ENCODE results near the gene TRIP11.

The TRIP11 gene

DNA sequence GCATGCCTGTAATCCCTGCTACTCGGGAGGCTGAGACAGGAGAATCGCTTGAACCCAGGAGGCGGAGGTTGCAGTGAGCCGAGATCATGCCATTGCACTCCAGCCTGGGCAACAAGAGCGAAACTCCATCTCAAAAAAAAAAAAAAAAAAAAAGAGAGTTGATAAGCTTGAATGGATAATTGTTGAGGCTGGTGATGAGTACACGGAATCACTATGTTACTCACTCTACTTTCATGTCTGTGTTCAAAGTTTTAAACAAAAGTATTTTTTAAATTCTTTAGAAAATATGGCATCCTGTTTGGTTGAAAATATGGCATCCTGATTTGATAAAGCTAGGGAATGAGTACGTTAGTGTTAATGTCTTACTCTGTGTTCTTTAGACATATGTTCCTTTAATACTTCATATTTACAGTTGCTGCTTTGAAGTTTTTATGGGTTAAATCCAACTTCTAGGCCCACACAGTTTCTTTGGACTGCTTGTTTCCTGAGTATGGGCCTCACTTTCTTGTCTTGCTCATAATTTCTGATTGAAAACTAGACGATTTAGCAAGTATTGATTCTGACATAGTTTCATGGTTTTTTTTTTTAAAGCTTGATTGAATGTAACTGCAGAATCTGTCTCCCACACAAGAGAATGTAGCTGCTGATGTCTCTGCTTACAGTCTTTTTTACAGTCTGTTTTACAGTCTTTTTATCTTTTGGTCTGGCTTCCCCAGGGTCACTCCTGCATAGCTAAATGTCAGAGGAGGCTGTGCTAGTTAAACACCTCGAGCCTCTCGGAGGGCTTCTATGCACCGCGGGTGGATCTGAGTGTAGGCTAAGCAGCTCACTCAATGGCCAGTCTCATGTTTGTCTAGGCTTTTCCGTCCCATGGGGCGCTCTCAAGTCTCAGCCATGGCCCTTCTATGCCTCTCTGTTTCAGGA, 78.3 kb downstream of the TRIP11 start:
- in situ Hi-C loops (cut with MboI; ENCODE audit: low sequenced_read_pairs) = no loop called here

DNA sequence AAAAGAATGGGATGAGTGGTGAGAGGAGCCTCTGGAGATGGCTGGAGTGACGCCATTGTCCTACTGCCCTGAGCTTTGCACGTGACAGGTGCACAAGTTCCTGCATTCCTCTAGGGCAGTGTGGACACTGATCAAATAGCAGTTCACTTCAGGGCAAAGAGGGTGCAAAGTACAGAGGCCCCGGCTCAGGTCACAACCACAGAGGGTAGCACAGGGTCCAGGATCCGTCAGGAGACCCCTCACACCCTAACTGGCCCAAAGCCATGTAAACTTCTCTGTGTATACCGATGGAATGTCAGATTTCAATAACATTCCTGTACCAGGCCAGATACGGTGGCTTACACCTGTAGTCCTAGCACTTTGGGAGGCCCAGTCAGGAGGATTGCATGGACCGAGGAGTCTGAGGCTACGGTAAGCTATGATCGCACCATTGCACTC, 82.0 kb downstream of the TRIP11 start:
- in situ Hi-C loops (cut with MboI; ENCODE audit: low sequenced_read_pairs) = no loop called here

DNA sequence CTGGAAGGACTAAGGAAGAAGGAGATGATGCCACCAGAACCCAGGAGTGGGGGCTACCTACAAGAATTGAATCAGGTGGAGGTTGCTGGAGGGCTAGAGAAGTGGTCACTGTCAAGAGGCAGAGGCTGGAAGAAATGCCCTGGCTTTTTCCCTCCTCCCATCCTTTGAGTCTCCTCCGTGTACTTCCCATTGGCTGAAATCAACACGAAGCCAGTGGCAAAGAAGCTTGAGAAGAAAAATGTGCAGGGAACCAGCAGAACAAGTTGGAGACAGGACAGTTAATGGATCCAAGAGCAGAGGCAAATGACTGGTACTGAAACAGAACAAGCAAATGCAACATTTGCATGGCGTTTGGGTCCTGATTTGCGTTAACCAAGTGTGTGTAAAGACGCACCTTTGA, 83.2 kb downstream of the TRIP11 start:
- in situ Hi-C loops (cut with MboI; ENCODE audit: low sequenced_read_pairs) = no loop called here

DNA sequence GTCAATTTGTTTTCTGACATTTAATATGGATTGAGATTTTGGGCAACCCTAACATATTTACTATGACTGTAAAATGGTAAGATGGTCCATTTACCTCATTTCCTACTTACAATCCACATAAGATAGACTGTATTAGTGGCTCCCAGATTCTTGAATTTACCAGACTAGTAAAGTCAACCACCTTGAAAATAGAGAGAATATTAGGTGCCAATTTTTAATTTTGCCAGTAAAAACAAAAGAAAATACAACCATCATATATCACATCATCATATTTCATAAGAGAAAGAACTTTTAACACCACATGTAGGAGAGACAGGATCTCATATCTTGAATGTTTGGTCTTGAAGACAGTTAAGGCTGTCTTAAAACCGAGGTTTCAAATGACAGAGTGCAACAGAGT, 84.7 kb downstream of the TRIP11 start:
- in situ Hi-C loops (cut with MboI; ENCODE audit: low sequenced_read_pairs) = no loop called here

DNA sequence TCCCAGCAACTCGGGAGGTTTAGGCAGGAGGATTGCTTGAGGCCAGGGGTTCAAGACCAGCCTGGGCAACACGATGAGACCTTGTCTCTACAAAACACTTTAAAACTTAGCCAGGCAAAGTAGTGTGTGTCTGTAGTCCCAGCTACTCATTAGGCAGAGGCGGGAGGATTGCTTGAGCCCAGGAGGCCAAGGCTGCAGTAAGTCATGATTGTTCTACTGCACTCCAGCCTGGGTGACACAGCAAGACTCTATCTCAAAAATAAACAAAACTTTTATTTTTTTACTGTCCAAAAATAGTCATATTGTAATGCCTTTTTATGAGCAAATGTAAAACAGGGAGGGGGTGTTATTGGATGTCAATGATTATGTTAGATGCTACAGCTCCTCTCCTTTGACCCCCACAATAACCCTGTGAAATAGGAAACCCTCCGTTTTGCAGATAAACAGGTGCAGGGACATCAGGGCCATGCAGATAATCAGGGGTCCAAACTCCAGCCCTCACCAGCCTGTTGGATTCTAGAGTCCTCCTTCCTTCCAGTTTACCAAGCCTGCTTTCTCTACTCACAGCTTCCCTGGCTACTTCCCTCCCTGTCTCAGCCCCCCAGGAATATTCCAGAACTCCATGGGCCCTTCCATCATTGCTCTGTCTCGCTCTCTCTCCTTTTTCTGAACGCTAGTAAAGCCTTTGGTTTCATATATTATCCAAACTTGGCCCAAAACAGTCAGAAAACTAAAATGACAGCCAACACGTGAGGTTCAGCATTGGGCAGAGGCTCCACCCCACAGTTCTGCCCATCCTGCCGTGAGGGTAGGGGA, 86.5 kb downstream of the TRIP11 start:
- in situ Hi-C loops (cut with MboI; ENCODE audit: low sequenced_read_pairs) = no loop called here

DNA sequence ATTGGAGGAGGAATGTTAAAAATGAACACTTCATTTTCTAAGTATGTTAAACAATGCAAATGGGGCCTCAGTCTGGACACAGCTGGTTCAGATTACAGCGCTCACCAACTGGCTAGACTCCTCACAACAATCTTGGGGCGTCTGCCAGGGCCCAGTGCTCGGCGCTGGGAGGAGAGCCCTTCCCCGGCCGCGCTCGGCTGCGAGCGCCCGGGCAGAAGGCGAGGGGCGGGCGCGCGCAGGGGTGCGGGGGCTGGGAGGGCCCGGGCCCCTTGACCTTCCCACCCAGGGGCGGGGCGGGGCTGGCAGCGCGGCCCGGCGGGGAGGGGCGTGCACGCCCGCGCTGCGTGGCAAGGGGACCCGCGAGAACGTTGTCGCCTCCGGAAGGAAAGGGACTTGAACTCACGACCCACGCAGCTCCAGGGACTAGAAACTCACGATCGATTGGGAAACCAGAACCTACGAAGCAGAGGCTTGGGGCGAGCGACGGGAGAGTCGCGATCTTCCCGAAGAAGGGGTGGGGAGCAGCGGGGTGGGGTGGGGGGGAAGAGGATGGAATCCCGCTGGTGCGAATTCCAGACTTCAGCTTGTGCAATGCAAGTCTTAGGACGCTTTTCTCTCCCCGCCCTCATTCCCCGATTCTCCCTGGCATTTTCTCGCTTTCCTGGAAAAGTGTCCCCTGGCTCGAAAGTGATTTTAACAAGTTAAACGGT, 92.2 kb downstream of the TRIP11 start, which contains the start of gene FBLN5:
Gene FBLN5, minus strand, starts transcription at position 220 of the 710 bp plus-strand sequence. CDS start 465 bp downstream, outside the sequence.
- in situ Hi-C loops (cut with MboI; ENCODE audit: low sequenced_read_pairs) = no loop called here

DNA sequence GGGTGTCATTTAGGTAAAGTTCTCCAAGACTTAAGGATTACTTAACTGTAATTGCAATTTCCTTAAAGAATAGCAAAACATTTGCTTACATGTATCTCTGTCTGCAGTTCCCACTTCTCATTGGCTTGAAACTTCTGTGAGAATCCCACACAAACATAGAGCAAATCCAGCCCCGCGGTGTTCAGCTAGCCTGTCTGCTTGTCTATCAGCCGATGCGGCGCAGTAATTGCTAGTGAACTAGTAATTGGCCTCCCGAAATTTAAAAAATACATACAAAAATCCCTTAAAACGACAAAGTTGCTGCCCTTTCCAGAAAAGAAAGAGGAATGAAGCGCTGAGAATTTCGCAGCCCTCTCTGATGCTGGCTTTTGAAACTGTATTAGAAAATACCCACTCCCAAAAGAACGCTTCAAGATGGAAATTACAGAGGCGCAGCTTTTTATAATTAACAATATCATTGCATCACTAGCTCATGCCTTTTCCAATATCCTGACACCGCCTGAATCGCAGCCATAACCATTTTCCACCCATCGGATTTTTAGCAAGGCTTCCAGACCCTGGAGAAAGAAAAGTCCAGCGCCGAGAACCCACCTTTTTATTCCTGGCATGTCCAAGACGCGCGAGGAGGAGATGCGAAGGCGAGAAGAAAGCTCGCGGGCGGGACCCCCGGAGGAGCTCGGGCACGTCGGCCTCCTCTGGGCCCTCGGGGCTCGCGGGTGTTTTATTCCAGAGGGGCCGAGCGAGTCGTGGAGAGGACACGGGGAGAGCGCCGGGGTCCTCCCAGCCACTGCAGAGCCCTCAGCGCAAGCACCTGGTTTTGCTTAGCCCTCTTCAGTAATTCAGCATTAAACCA, 93.0 kb downstream of the TRIP11 start:
- in situ Hi-C loops (cut with MboI; ENCODE audit: low sequenced_read_pairs) = no loop called here

DNA sequence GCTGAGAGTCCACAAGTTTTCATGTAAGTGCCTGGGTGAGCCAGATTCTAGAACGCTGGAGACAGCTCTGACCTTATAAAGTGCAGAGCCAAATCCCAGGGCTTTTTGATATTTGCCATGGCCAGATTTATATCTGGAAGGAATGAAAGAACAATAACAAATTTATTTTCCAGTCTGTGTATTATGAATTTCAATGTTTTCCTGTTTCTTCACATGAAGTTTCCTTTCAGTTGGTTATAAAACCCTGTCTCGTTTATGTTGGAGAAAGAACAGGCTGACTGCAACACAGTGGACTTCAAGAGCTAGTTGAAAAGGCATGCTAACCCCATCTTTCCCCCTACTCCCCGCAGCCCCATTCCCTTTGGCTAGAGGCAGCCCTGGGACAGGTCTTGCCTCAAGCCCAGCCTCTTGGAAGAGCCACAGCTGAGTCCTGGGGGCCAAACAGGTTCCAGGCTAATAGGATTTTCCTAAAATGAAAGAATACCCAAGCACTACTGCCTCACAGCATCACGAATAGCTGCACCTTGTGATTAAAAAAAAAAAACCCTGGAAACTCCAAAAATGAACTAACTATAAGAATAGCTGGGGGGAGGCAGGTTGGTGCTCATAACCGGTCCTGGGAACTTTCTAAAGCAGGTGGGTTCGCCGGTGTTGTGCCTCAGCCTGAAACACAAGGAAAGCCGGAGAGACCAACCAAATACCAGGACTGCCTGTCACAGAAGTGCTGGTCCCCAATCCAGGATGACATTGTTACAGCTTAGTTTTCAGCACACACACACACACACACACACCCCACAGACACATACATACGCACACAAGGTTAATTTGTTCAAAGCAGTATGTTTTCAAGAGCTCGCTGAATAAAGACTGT, 93.9 kb downstream of the TRIP11 start:
- in situ Hi-C loops (cut with MboI; ENCODE audit: low sequenced_read_pairs) = no loop called here

DNA sequence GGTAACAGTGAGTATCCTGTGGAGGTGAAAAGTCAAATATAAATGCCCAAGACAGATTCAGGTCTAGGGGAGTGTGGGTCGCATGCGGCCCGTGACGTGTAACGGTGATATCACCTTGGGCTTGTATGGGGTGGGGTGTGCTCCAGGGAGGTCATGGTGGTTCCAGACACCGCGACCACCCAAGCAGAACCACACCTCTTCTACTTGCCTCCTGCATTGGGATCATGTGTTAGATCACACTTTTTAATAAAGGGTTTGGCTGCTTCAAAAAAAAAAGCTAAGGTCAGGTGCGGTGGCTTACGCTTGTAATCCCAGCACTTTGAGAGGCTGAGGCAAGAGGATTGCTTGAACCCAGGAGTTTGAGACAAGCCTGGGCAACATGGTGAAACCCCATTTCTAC, 96.9 kb downstream of the TRIP11 start:
- in situ Hi-C loops (cut with MboI; ENCODE audit: low sequenced_read_pairs) = no loop called here

DNA sequence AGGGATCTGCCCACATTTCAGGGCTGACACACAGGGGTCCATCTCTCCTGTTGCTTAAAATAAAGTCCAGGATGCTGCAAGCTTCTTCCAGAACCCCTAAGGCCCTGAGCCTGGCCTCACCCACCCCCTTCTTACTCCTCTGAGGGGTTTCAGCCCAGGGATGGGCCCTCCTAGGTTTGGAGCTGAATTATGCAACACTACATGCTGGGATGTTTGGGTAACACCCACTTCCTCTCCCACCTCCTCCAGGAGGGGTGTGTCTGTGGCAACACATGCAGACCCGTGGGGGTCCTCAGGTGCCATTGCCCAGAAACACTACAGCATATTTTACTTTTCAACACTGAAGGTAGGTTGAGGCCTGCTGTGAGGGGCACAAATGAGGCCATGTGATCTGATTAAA, 97.7 kb downstream of the TRIP11 start:
- in situ Hi-C loops (cut with MboI; ENCODE audit: low sequenced_read_pairs) = no loop called here

DNA sequence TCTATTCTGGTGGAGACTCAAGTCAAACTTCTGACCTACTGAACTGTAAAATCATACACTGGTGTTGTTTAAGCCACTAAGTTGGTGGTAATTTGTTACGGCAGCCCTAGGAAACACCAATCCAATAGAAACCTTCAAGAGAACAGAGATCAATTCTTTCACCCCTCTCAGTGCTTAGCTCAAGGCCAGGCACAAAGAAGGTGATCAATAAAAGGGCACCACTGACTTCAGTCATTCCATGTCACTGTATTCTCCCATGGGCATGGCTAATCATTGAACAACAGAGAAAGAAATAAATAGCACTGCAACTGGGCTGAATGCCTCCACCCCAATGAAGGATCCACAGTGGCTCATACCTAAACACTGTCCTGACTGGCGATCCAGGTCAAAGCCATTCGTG, 99.7 kb downstream of the TRIP11 start:
- in situ Hi-C loops (cut with MboI; ENCODE audit: low sequenced_read_pairs) = no loop called here

DNA sequence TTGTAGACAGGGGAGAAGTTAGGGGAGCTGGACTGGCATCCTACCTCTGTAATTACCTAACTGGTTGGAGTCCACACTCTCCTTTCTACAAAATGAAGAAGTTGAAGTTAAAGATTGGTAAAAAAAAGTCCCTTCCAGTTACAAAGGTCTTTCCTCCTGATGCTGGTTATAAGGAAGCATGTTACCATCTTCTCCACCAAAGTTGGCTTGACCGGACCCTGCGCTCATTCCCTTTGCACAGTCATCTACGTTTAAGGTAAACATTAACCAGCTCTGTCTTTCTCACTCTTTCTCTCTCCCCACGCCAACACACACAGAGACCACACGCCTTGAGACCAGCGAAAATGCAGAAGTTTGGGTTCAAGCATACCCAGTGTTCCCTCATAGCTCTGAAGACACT, 104.3 kb downstream of the TRIP11 start:
- in situ Hi-C loops (cut with MboI; ENCODE audit: low sequenced_read_pairs) = no loop called here

DNA sequence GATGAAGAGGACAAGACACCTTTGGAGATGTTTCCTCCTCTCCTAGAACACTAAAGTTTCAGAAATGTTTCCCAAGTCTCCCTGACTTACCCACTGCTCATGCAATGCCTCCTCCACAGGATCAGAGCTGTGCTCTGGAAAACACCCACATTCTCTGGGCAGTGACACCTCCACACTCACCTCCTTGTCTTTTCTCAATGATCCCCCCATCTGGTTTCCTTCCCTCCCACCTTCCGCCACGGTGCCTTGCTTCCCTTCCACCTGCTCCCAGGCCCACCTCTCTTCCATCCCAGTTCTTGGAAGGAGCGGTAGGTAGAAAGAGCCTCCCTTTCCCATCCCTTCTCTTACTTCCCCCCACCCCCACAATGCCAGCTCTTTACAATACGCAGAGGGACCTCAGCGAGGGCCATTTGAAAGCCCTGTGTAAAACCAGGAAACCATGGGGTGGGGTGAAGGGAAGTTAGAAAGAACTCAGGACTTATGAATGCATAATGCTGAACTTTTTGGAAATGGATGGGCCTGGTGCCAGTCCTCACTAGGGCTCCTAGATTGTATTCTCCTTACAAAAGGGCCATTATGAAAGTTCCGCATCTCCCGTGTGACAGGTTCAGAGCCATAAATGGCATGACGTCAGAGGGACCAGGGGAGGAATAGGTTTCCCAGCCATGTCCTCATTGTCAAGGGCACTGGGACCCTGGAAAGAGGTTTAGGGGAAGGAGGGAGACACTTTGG, 105.1 kb downstream of the TRIP11 start:
- in situ Hi-C loops (cut with MboI; ENCODE audit: low sequenced_read_pairs) = no loop called here

DNA sequence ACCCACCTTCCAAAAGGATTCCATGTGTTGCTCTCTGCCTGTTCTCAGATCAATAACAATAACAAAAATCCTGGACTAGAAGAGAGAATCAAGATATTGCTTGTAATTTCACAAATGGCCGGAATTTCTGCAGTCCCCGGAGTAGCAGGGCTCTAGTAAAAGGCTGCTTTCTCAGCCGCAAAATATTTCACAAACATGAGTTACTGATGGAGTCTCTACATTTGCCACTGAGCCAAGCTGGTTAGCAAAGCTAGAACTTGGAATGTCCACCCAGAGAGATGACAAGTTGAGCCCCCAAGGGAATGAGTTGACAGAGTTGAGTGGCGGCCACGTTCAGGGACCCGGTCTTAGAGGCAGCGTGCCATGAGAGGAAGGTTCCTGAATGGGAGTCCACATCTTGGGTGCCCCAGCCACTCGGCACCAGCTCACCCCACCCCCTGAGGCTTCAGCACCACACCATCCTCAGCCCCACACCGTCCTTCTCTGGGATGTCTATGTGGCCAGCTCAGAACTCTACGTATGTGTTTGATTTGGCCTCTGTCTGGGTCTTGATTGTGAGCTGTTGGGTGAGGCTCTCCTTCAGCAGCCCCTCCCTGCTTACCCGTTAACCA, 108.3 kb downstream of the TRIP11 start:
- in situ Hi-C loops (cut with MboI; ENCODE audit: low sequenced_read_pairs) = no loop called here

DNA sequence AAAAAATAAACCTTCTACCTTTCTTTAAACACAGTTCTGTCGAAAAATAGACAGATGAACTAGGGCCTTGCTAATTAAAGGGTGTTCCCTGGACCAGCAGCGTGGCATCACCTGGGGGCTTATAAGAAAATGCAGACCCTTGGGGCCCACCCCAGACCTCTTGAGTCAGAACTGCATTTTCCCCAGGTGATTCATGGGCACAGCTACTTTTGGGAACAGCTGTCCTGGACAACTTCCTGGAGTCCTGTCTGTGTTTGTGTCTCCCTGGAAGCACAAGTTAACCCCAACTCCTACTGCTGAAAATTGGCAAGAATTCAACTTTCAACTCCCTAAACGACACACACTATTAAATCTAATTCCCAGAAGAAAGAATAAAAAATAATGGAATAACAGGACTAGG, 110.2 kb downstream of the TRIP11 start:
- in situ Hi-C loops (cut with MboI; ENCODE audit: low sequenced_read_pairs) = no loop called here

DNA sequence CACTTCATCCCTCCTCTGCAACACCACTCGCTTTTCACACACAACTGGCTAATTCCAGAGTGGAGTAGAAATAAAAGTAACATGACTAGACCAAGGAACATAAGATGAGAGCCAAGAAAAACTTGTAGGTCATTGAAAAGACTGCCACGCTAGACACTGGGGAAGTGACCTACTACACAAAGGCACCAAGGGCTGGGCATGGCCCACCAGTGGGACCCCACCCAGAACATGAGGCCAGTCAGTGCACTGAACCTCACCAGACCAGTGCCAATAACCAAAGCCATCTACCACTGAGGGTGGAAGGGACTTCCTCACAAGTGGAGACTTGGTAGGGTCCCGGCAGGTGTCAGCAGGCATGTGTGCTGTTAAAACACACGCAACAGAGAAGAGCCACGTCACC, 112.1 kb downstream of the TRIP11 start:
- in situ Hi-C loops (cut with MboI; ENCODE audit: low sequenced_read_pairs) = no loop called here

DNA sequence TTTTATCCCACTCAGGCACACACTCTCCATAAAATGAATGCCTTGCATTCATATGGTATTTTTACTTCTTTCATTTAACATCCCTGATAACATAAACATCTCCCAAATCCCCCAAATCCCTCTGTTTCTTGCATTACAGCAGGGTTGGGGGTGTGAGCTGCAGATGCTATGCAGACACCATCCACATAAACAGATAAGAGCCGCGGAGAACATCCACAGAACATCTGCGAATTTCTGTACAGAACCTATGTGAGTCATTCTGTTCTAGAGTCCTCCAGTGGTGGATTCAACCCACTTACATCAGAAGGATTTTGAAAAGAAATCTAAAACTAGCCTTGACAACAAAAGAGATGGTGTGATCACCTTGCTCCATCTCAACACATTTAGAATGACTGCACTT, 112.7 kb downstream of the TRIP11 start:
- in situ Hi-C loops (cut with MboI; ENCODE audit: low sequenced_read_pairs) = no loop called here
